CD4-positive, alpha-beta T cell (primary cell): Measurements from ENCODE around the gene R3HDM1. TPM values are rescaled to one million over a fixed set of nuclear protein-coding genes. Genes with fewer than 3 reads are reported as not detected.

ENCODE experiments used
- ATAC-seq: fragments of 200-7000 bp; cut with Tn5 transposase; one replicate; pipeline ENCODE4 v1.10.0; 2022; ENCODE audit warnings: mild to moderate bottlenecking; ENCODE audit not compliant: poor library complexity
- CTCF ChIA-PET: fragments of 350-600 bp; sonication (Branson Sonifier 250); formaldehyde crosslinking; loops from one replicate; lab custom pipeline; 2021; ENCODE audit warnings: antibody characterized with exemption, inconsistent platforms; lab: Charles Lee
- POLR2A ChIA-PET: fragments of 350-600 bp; sonication (Branson Sonifier 250); formaldehyde crosslinking; loops from one replicate; lab custom pipeline; 2021; ENCODE audit warnings: antibody characterized with exemption, inconsistent platforms; lab: Charles Lee
- DNase-seq, 14 experiments: peaks; one replicate each; pipeline ENCODE4 v3.0.0-alpha.2; 2013 to 2020; ENCODE audit warnings: mixed read lengths in 2 of 14
- H3K27ac ChIP-seq, 2 donors: one replicate each; pipeline versions ENCODE4 v1.5.1 to v1.7.0; 2013; ENCODE audit warnings: low read length in 2 of 2, low read depth in 1 of 2, mild to moderate bottlenecking in 1 of 2
- H3K27me3 ChIP-seq, 2 experiments: 1 replicate in 1 of 2; 2 replicates in 1 of 2; pipeline versions ENCODE4 v1.6.1 to v1.7.0; 2013; ENCODE audit warnings: low read length in 2 of 2, control low read depth in 1 of 2, mild to moderate bottlenecking in 1 of 2, moderate library complexity in 1 of 2; ENCODE audit not compliant: insufficient read depth in 2 of 2, control insufficient read depth in 1 of 2
- H3K36me3 ChIP-seq: one replicate; pipeline ENCODE4 v1.6.1; 2013; ENCODE audit warnings: low read length, control low read depth; ENCODE audit not compliant: insufficient read depth
- H3K4me1 ChIP-seq: one replicate; pipeline ENCODE4 v1.6.1; 2013; ENCODE audit warnings: low read length, control low read depth; ENCODE audit not compliant: insufficient read depth
- H3K4me3 ChIP-seq: one replicate; pipeline ENCODE4 v1.5.1; 2013; ENCODE audit warnings: mild to moderate bottlenecking, low read length, moderate library complexity
- H3K9me3 ChIP-seq, 2 experiments: 1 replicate in 1 of 2; 2 replicates in 1 of 2; pipeline versions ENCODE4 v1.6.1 to v1.7.0; 2013; ENCODE audit warnings: low read length in 2 of 2, mild to moderate bottlenecking in 2 of 2, control low read depth in 1 of 2, moderate library complexity in 1 of 2; ENCODE audit not compliant: control insufficient read depth in 1 of 2, insufficient read depth in 1 of 2
- H3K27ac Mint-ChIP-seq: one replicate; pipeline ENCODE4 v1.8.0; 2020; ENCODE audit warnings: mixed read lengths
- H3K27me3 Mint-ChIP-seq: one replicate; pipeline ENCODE4 v1.8.0; 2021; ENCODE audit warnings: mixed read lengths
- H3K36me3 Mint-ChIP-seq: one replicate; pipeline ENCODE4 v1.8.0; 2021; ENCODE audit warnings: low read depth, mixed read lengths
- H3K4me1 Mint-ChIP-seq: one replicate; pipeline ENCODE4 v1.8.0; 2021; ENCODE audit warnings: low read depth, mixed read lengths
- H3K4me3 Mint-ChIP-seq: one replicate; pipeline ENCODE4 v1.8.0; 2020; ENCODE audit warnings: mild to moderate bottlenecking, mixed read lengths
- H3K9me3 Mint-ChIP-seq: one replicate; pipeline ENCODE4 v1.8.0; 2020; ENCODE audit warnings: mixed read lengths
- CTCF ChIP-seq: fragments of 200-600 bp; IDR thresholded peaks from one replicate; pipeline ENCODE4 v1.8.0; 2022; ENCODE audit warnings: antibody characterized with exemption, mild to moderate bottlenecking
- intact Hi-C, 2 experiments: fragments of 100-400 bp; cut with DNase I in 1 of 2; cut with micrococcal nuclease in 1 of 2; formaldehyde crosslinking; loops; one replicate each; pipeline versions ENCODE4 v1.15.1 to v1.9.0; 2023 to 2025; cut with DNase I, micrococcal nuclease
- total RNA-seq, 174 experiments: library from RNA in 2 of 174; stranded (reverse) in 2 of 174; gene quantifications; one replicate each; pipeline ENCODE4 v1.2.3 and lab custom pipeline; 2021 to 2026

Gene R3HDM1
- total RNA-seq, 2 experiments from 2014 or later, result 39.7 to 41.4 TPM

- peaks cover 76% of the 10 kb centered on the region for H3K36me3 Mint-ChIP-seq
- H3K4me1 Mint-ChIP-seq, result no peaks in the 10 kb centered on the region
- ChIA-PET CTCF (no interaction called here), POLR2A (no interaction called here)
- DNase-seq, result no peak
- TF ChIP-seq CTCF, result no peak
- intact Hi-C loops, result no loop called here
- Histone ChIP-seq H3K4me1 (no peaks in the 10 kb centered on the region), H3K27me3 (no peaks in the 10 kb centered on the region), H3K36me3 (peaks cover 36% of the 10 kb centered on the region), H3K9me3 (no peaks in the 10 kb centered on the region), H3K4me3 (no peak overlapping the region), H3K27ac (no peak overlapping the region)
- no peak overlapping the region for H3K27ac Mint-ChIP-seq
- no peaks in the 10 kb centered on the region for H3K27me3 Mint-ChIP-seq
- no peaks in the 10 kb centered on the region for H3K9me3 Mint-ChIP-seq
- H3K4me3 Mint-ChIP-seq, result no peak overlapping the region
- ATAC-seq, result no peak
Observed at GRCh38 chr2:135636982-135637381, 105.7 kb downstream of the R3HDM1 start.

- ChIA-PET POLR2A (no interaction called here), CTCF (no interaction called here)
- peaks cover 35% of the 10 kb centered on the region for H3K36me3 ChIP-seq
- Mint-ChIP-seq H3K27ac (no peak overlapping the region), H3K27me3 (no peaks in the 10 kb centered on the region), H3K9me3 (no peaks in the 10 kb centered on the region), H3K36me3 (peaks cover 71% of the 10 kb centered on the region), H3K4me3 (no peak overlapping the region), H3K4me1 (no peaks in the 10 kb centered on the region)
- H3K27ac ChIP-seq, result no peak overlapping the region
- TF ChIP-seq CTCF, result no peak
- no peaks in the 10 kb centered on the region for H3K27me3 ChIP-seq
- no peak for DNase-seq
- H3K4me1 ChIP-seq, result no peaks in the 10 kb centered on the region
- H3K4me3 ChIP-seq, result no peak overlapping the region
- intact Hi-C loops, result no loop called here
- no peak for ATAC-seq
- no peaks in the 10 kb centered on the region for H3K9me3 ChIP-seq
Observed at GRCh38 chr2:135637456-135638087, 106.3 kb downstream of the R3HDM1 start.

- H3K9me3 ChIP-seq, result no peaks in the 10 kb centered on the region
- no peaks in the 10 kb centered on the region for H3K27me3 ChIP-seq
- Mint-ChIP-seq H3K9me3 (no peaks in the 10 kb centered on the region), H3K4me1 (no peaks in the 10 kb centered on the region), H3K36me3 (peaks cover 65% of the 10 kb centered on the region), H3K27me3 (no peaks in the 10 kb centered on the region), H3K27ac (no peak overlapping the region), H3K4me3 (no peak overlapping the region)
- no peak overlapping the region for H3K4me3 ChIP-seq
- intact Hi-C loops, result no loop called here
- no peak for DNase-seq
- peaks cover 35% of the 10 kb centered on the region for H3K36me3 ChIP-seq
- POLR2A ChIA-PET, result no interaction called here
- H3K27ac ChIP-seq, result no peak overlapping the region
- ATAC-seq, result no peak
- H3K4me1 ChIP-seq, result no peaks in the 10 kb centered on the region
- CTCF ChIA-PET, result no interaction called here
- no peak for TF ChIP-seq CTCF
Observed at GRCh38 chr2:135638825-135639224, 107.5 kb downstream of the R3HDM1 start.
